Stimulated activated CD8-positive, alpha-beta memory T cell treated with anti-CD3 and anti-CD28 coated beads, Interleukin-4, amount 100 ng/mL, for 48 hours (primary cell): ENCODE data around the gene PRKD3.

Source experiments
- DNase-seq: peaks from one replicate; pipeline ENCODE4 v3.0.0-alpha.2; 2020

PRKD3 gene

DNA sequence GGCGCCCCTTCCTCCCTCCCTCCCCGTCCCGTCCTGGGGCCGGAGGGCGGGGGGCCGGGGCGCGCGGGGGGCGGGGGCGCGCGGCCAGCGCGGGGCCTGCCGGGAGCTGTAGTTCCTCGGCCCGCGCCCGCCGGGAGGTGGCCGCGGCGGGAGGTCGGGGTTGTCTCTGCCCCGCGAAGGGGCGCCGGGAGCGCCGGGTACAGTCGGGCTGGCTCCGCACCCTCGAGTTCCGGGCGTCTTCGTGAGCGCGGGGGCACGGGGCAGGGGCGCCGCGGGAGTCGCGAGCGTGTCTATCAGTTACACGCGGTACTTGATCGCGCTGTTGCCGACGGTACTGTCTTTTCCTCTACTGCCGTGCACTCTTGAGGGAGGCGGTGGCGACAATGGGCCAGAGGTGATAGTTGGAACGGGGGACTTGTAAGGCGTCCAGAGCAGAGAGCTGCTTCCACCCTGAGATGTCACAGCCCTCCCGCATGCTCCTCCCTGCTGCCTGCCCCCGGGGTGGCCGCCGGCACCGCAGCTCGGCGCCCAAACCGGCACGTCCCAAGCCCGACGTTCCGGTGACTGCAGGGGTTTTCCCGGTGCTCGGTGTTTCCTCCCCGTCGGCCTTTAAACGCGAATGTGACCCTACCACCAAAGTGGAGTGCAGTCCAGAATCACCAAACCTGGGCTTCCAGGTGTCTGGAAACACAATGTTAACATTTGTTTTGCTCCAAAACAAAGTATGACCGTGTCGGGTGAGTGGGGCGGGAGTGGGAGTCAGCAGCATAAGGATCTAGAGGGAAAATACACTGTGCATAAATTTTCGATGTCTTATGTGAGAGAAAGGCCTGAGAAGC, at the start of gene PRKD3:
Gene PRKD3, minus strand, starts transcription at position 48 of the 839 bp plus-strand sequence. CDS start 8,309 bp downstream, outside the sequence.
- DNase-seq, result peak; percentile 74

DNA sequence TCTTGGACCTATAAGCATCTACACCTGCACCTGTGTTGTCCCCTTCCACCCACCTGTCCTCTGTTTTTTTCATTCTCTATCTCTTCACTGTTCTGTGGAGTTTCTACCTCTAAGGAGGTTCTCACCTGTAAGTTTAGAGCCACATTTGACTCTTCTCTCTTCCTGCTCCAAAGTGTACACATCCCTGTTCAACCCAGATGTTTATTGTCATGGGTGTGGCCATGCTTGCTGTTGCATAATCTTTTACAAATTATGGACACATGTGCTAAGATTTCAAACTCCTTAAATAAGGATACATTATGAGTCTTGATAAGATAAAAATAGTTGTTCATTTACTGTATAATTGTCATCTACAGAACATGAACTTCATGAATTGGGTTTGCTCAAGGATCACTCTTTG, 47.4 kb upstream of the PRKD3 start:
- DNase-seq, result no peak

DNA sequence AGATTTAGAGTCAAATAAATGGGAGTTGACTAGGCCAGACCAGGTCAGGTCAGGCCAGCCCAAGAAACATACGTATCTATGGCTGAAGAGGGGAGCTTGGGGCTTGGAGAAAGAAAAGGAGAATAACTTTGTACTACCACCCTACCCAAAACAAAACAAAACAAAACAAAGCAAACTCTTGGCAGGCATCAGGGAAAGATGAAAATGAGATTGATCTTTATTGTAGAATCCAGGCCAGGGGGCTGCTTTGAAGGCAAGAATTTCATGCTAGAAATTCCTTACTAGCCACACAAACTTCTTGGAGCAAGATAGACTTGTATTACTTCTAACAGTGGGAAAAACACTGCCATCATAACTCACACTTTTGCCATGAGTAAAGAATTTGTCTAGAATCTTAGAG, 46.0 kb upstream of the PRKD3 start:
- no peak for DNase-seq

- DNase-seq, result no peak
These were observed 43.4 kb upstream of the PRKD3 start for GRCh38 chr2:37367984-37368383.

DNA sequence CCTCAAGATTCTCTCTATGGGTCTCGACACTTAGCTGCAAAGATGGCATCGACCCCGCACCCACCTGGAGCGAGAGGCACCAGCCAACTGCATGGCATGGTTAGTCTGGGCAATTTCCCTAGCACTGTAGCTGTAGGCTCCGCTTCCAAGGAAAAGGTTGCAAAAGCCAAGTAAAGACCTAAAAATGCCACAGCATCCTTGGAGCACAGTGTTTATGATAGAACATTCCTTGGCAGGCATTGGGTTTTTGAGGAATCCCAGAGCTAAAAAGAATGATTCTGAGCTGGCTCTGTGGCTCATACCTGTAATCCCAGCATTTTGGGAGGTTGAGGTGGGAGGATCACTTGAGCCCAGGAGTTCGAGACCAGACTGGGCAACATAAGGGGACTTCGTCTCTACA, 42.7 kb upstream of the PRKD3 start:
- no peak for DNase-seq

GRCh38 chr2:37366773-37367172, 42.1 kb upstream of the PRKD3 start:
- peak; percentile 48 for DNase-seq

- no peak for DNase-seq
These were observed 41.0 kb upstream of the PRKD3 start for GRCh38 chr2:37365669-37366068.

DNA sequence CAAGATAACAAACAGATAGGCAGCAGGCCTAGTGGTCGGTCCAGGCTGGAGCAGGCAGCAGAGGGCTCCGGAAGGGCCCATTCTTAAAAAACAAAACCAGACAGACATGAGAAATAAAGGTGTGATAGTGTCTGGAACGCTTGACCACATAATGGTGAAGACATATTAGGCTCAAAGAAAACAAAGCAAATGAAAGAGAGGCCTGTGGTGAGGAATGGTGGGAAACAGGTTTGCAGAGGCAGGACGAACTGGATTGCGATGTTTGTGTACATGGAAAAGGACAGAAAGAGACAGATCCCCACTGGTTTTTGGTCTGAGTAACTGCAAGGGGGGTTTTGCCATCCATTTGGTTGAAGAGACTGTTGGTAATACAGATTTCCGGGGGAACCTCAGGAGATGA, 39.7 kb upstream of the PRKD3 start:
- DNase-seq, result no peak

- DNase-seq, result no peak
These were observed 37.5 kb upstream of the PRKD3 start for GRCh38 chr2:37361994-37362698.

DNA sequence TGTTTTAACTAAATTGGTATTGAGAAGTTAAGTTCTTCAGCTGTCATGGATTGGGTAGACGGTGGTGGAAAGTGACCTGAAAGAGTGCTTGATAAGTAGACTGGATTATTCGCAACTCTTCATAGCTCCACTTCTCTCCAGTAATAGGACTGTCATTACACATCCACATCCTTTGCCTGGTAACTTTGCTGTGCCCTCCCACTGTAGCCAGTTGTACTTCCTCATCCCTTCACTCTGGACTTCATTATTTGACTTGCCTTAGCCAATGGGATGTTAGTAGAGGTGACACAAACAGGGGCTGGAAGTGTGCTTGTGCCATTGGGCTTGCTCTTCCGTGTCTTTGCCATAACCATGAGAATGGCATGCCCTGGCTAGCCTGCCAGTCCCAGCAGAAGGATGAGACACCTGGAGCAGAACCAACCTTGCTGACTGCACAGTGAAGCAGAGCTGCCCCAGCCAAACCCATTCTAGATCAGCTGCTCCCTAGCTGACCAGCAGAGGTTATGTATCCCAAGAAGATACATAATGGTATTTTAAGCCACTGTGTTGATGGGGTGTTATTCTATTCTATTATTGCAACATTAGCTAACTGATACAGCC, 36.7 kb upstream of the PRKD3 start:
- no peak for DNase-seq

DNA sequence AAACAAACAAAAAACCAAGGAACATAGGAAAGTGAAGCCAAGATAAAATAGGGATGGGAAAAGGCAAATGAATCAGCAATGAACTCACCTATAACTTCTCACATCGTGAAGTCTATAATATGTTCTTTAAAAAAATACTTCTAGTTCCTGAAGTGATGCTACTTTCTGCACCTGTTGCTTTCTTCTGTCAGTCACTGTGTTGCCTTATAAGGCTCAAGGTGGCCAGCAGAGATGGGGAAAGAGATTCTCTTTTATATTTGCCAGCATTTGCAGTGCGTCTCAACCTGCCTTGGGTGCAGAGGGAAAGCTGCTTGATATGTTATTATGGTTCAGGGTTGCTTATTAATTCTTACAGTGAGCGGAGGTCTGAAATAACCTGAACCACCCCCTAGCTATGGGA, 33.8 kb upstream of the PRKD3 start:
- DNase-seq, result no peak

DNA sequence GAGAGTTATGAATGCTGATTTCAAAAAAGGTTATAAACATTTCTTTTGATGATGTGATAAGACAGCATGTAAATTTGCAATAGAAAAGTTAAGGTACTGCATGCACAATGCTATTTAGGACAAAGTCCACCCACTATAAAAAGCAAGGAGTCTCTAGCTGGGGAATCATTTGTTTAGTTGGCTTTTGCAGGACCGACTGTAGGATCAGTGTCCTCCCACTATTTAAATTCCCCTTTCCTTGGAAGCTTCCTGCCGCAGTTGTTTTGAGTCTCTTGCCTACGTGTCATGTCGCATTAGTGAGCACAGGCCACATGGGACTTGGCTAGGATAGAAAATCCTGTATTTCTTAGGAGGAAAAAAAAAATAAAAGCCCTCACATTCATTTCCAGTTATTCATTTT, 32.9 kb upstream of the PRKD3 start:
- no peak for DNase-seq

DNA sequence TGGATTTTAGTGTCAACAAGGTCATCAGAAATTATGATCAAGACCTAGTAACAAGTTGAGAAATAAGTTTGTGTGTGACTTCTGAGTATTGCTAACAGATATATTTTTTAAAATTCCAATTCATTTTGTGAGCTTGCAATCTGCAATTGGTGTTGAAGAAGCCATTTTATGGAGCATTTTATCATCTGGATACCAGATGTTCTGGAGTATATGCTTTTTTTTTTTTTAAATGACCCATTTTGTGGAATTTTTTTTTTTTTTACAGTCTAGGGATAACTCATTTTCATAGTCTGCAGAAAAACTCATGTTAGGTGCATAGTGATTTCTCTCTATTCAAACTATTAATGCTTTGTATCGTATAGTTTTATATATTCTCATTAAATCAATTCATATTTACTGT, 32.4 kb upstream of the PRKD3 start:
- no peak for DNase-seq

GRCh38 chr2:37356299-37356698, 31.7 kb upstream of the PRKD3 start:
- DNase-seq, result no peak

- DNase-seq, result no peak
These were observed 31.1 kb upstream of the PRKD3 start for GRCh38 chr2:37355735-37356134.

- DNase-seq, result no peak
These were observed 29.9 kb upstream of the PRKD3 start for GRCh38 chr2:37354531-37354930.

DNA sequence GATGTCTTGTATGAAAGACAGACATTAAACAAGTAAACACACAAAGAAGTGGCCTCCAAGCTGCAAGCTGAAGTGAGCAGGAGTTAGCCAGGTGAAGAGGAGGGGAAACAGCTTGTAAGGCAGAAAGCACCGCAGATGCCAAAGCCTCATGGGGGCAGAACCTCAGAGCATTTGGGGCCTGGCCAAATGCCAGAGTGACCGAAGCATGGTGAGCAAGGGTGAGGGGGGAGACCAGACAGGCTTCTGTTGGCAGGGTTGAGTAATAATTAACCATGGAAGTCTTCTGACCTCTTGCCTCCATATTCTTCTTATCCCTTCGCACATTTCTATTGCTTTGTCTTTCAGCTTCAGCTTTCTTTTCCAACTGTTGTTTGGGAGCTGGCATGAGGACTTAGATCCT, 25.4 kb upstream of the PRKD3 start:
- DNase-seq, result no peak

GRCh38 chr2:37349231-37349860, 24.7 kb upstream of the PRKD3 start:
- no peak for DNase-seq

DNA sequence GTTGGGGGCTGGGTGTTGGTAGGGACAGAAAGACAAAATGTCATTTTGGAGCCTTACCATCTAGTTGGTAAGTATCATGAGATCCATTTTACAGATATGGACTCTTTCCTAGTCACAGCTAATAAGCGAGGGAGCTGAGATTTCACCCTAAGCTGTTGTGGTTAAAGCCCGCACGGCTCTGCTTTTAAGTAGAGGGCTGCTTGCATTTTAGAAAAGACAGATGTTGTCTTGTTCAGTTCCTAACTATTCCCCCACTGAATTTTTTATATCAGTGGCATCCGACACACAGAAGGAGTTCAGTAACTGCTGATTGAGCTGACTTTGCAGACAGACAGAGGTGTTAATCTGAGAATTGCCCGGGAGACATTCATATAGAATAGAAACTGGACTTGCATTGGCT, 23.5 kb upstream of the PRKD3 start:
- DNase-seq, result no peak

- DNase-seq, result peak; percentile 70
These were observed 20.1 kb upstream of the PRKD3 start, which contains the start of gene QPCT for GRCh38 chr2:37344453-37345361. TSS of gene QPCT (plus strand) at chr2:37344630. CDS start at chr2:37344732, 102 bp downstream.

- DNase-seq, result no peak
These were observed 19.2 kb upstream of the PRKD3 start for GRCh38 chr2:37343537-37344434.
